ENCODE measurements around the gene RTL1. TPM values are rescaled to one million over a fixed set of nuclear protein-coding genes. Genes with fewer than 3 reads are reported as not detected.

RTL1 gene
- total and polyA plus RNA-seq, 2 donors (not counting 3 experiments of a cell fraction or from before 2014, with no cell fraction given), result not detected

DNA sequence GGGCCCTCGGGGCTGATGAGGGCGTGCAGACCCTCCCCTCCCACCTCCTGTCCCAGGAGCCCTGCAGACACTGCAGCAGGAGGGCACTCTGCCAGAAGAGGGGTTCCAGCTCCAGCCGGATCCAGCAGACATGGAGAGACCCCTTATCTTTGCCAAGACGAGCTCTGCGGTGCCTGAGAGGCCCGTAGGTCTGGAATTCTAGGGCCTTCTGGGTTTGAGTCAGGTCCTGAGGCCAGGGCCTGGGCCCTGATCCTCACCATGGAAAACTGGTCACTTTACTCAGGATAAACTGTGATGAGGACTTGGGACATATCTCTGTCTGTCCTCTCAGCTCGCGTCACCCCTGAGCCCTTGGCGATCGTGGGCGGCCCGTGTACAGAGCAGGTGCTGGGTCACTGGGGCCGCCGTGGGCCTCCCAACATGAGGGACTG lies 63.8 kb downstream of the RTL1 start:
- no peaks in the 10 kb centered on the region for H3K9me3 ChIP-seq (replicated peaks; ENCODE audit: control insufficient read depth, insufficient read depth, low read length)
- intact Hi-C loops (cut with micrococcal nuclease), result no loop called here
- CTCF ChIA-PET, result interaction anchor here (1.4 to 1.6 kb wide), 2 partner anchors 11 to 13 kb away, joined by 3 to 4 read pairs; no protein-coding TSS in a partner anchor
- H3K27me3 ChIP-seq (ENCODE audit: control insufficient read depth in 2 of 2, insufficient read depth in 2 of 2, low read length in 2 of 2), result no peaks in the 10 kb centered on the region
- H2AFZ ChIP-seq (ENCODE audit: low read depth, low read length), result no peak overlapping the region
- no peaks in the 10 kb centered on the region for H3K79me2 ChIP-seq (ENCODE audit: control insufficient read depth, insufficient read depth, low read length)
- no peak overlapping the region for H3K27ac ChIP-seq (ENCODE audit: insufficient read depth, low read depth, low read length)
- no peak overlapping the region for H3K4me3 ChIP-seq (replicated peaks in 1 of 3; ENCODE audit: insufficient read depth in 1 of 3, low read depth in 1 of 3, low read length in 3 of 3)
- H3K36me3 ChIP-seq (ENCODE audit: control insufficient read depth in 2 of 2, extremely low read depth in 1 of 2, insufficient read depth in 2 of 2, low read length in 2 of 2), result peaks cover 7 to 29% of the 10 kb centered on the region in 2 experiments
- FAIRE-seq, result no peak
- dilution Hi-C loops (cut with MboI; ENCODE audit: extremely low pct_ligation_motif_present, low sequenced_read_pairs), result no loop called here
- H3K9ac ChIP-seq (replicated peaks; ENCODE audit: extremely low read depth, insufficient read depth, low read length), result no peak overlapping the region
- H4K20me1 ChIP-seq (replicated peaks; ENCODE audit: control insufficient read depth, extremely low read depth, insufficient read depth, low read length), result no peaks in the 10 kb centered on the region
- TF ChIP-seq EZH2 (IDR thresholded peaks at IDR 0.05; ENCODE audit: borderline replicate concordance, low read depth, low read length, severe bottlenecking) (no peak), POLR2A (IDR thresholded peaks at IDR 0.05; ENCODE audit: low read depth, low read length) (no peak), JUN (IDR thresholded peaks at IDR 0.05; ENCODE audit: borderline replicate concordance, insufficient read depth, insufficient read length, low read depth) (no peak), GATA2 (IDR thresholded peaks at IDR 0.05; ENCODE audit: insufficient read depth, insufficient read length, low read depth, low read length) (no peak), FOS (IDR thresholded peaks at IDR 0.05; ENCODE audit: borderline replicate concordance, insufficient read depth, low read length) (no peak), MYC (IDR thresholded peaks at IDR 0.05; ENCODE audit: low read depth, low read length) (no peak), POLR2AphosphoS5 (IDR thresholded peaks at IDR 0.05; ENCODE audit: insufficient read depth, low read depth, low read length) (no peak)
- TF ChIP-seq, protein P1, sequence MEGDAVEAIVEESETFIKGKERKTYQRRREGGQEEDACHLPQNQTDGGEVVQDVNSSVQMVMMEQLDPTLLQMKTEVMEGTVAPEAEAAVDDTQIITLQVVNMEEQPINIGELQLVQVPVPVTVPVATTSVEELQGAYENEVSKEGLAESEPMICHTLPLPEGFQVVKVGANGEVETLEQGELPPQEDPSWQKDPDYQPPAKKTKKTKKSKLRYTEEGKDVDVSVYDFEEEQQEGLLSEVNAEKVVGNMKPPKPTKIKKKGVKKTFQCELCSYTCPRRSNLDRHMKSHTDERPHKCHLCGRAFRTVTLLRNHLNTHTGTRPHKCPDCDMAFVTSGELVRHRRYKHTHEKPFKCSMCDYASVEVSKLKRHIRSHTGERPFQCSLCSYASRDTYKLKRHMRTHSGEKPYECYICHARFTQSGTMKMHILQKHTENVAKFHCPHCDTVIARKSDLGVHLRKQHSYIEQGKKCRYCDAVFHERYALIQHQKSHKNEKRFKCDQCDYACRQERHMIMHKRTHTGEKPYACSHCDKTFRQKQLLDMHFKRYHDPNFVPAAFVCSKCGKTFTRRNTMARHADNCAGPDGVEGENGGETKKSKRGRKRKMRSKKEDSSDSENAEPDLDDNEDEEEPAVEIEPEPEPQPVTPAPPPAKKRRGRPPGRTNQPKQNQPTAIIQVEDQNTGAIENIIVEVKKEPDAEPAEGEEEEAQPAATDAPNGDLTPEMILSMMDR (IDR thresholded peaks at IDR 0.05; ENCODE audit: extremely low read depth in 1 of 2, insufficient read depth in 1 of 2, low read depth in 1 of 2, low read length in 2 of 2), result no peak
- TF ChIP-seq, protein P2, sequence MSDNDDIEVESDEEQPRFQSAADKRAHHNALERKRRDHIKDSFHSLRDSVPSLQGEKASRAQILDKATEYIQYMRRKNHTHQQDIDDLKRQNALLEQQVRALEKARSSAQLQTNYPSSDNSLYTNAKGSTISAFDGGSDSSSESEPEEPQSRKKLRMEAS (IDR thresholded peaks at IDR 0.05; ENCODE audit: insufficient read depth, insufficient read length), result no peak
- H3K4me2 ChIP-seq (ENCODE audit: insufficient read depth, low read length), result no peak overlapping the region
- H3K9me1 ChIP-seq (replicated peaks; ENCODE audit: control insufficient read depth, extremely low read depth, insufficient read depth, low read length), result no peaks in the 10 kb centered on the region
- no TSS peak for BruUV-seq (replicated peaks)
- POLR2A ChIA-PET, result no interaction called here
- no peak for DNase-seq (ENCODE audit: low read depth, low spot score)
- H3K4me1 ChIP-seq (ENCODE audit: control insufficient read depth, extremely low read depth, insufficient read depth, low read length), result no peaks in the 10 kb centered on the region

Data from endothelial cell of umbilical vein (primary cell).